GM23338 (cell line): ENCODE results near the gene ACOT13. TPM values are rescaled to one million over a fixed set of nuclear protein-coding genes. Genes with fewer than 3 reads are reported as not detected.

Experiments used
- ATAC-seq: fragments of 200-7000 bp; cut with Tn5 transposase; 3 replicates; pipeline ENCODE4 v1.9.1; 2020
- DNase-seq: peaks from one replicate; pipeline ENCODE4 v3.0.0-alpha.2; 2015; ENCODE audit warnings: low spot score
- H2AFZ ChIP-seq: fragments of 200-600 bp; sonication (generic); 2 replicates; pipeline ENCODE4 v1.8.0; 2016; ENCODE audit warnings: antibody characterized with exemption, mild to moderate bottlenecking, moderate library complexity
- H3F3A ChIP-seq: fragments of 200-600 bp; sonication (generic); replicated peaks from 2 replicates; pipeline ENCODE4 v1.8.0; 2017; ENCODE audit warnings: antibody characterized with exemption, mixed run types, low read depth
- H3K27ac ChIP-seq: fragments of 200-600 bp; sonication (generic); 2 replicates; pipeline ENCODE4 v1.6.1; 2016; ENCODE audit warnings: low read depth
- H3K27me3 ChIP-seq: fragments of 200-600 bp; sonication (generic); 2 replicates; pipeline ENCODE4 v1.8.0; 2016; ENCODE audit warnings: mild to moderate bottlenecking, mixed run types, moderate library complexity; ENCODE audit not compliant: insufficient read depth
- H3K36me3 ChIP-seq: fragments of 200-600 bp; sonication (generic); 2 replicates; pipeline ENCODE4 v1.8.0; 2016; ENCODE audit warnings: mild to moderate bottlenecking; ENCODE audit not compliant: insufficient read depth
- H3K4me1 ChIP-seq: fragments of 200-600 bp; sonication (generic); 2 replicates; pipeline ENCODE4 v1.8.0; 2016; ENCODE audit warnings: mild to moderate bottlenecking, moderate library complexity; ENCODE audit not compliant: insufficient read depth
- H3K4me2 ChIP-seq: fragments of 200-600 bp; sonication (generic); 2 replicates; pipeline ENCODE4 v1.7.1; 2017; ENCODE audit warnings: mixed run types
- H3K4me3 ChIP-seq: fragments of 200-600 bp; sonication (generic); 2 replicates; pipeline ENCODE4 v1.6.1; 2016; ENCODE audit warnings: mixed run types
- H3K79me2 ChIP-seq: fragments of 200-600 bp; sonication (generic); replicated peaks from 2 replicates; pipeline ENCODE4 v1.8.0; 2017; ENCODE audit warnings: mild to moderate bottlenecking; ENCODE audit not compliant: insufficient read depth
- H3K9me2 ChIP-seq: fragments of 200-600 bp; sonication (generic); 2 replicates; pipeline ENCODE4 v1.8.0; 2017; ENCODE audit not compliant: insufficient read depth
- H4K20me1 ChIP-seq: fragments of 200-600 bp; sonication (generic); replicated peaks from 2 replicates; pipeline ENCODE4 v1.8.0; 2017; ENCODE audit warnings: mild to moderate bottlenecking; ENCODE audit not compliant: insufficient read depth
- H3K27ac Mint-ChIP-seq: 2 replicates; pipeline ENCODE4 v1.8.0; 2020; ENCODE audit warnings: inconsistent platforms, mild to moderate bottlenecking, moderate library complexity, mixed read lengths
- H3K27me3 Mint-ChIP-seq: 3 replicates; pipeline ENCODE4 v1.8.0; 2022; ENCODE audit warnings: low read depth, mild to moderate bottlenecking, moderate library complexity, mixed read lengths, inconsistent platforms; ENCODE audit not compliant: insufficient read depth, poor library complexity
- H3K36me3 Mint-ChIP-seq: 3 replicates; pipeline ENCODE4 v1.8.0; 2021; ENCODE audit warnings: low read depth, mild to moderate bottlenecking, inconsistent platforms, moderate library complexity, mixed read lengths
- H3K4me1 Mint-ChIP-seq: 3 replicates; pipeline ENCODE4 v1.8.0; 2020; ENCODE audit warnings: mild to moderate bottlenecking, inconsistent platforms, mixed read lengths
- H3K4me3 Mint-ChIP-seq: 3 replicates; pipeline ENCODE4 v1.8.0; 2021; ENCODE audit warnings: moderate library complexity, mild to moderate bottlenecking, inconsistent platforms, mixed read lengths
- H3K9me3 Mint-ChIP-seq: 3 replicates; pipeline ENCODE4 v1.8.0; 2020; ENCODE audit warnings: moderate library complexity, mild to moderate bottlenecking, inconsistent platforms, mixed read lengths
- CREB1 ChIP-seq: fragments of 250-450 bp; sonication (Bioruptor Pico); IDR thresholded peaks from 2 replicates; pipeline ENCODE4 v1.5.0; 2020; ENCODE audit warnings: low read depth, mild to moderate bottlenecking, moderate library complexity
- EZH2 ChIP-seq: fragments of 200-600 bp; sonication (generic); IDR thresholded peaks from one replicate; pipeline ENCODE4 v1.8.0; 2017; ENCODE audit warnings: antibody characterized with exemption, mild to moderate bottlenecking, low read depth; ENCODE audit not compliant: unreplicated experiment
- EZH2phosphoT487 ChIP-seq: fragments of 200-600 bp; sonication (generic); IDR thresholded peaks from one replicate; pipeline ENCODE4 v1.8.1; 2018; ENCODE audit warnings: antibody characterized with exemption; ENCODE audit not compliant: unreplicated experiment
- JUNB ChIP-seq: IDR thresholded peaks from one replicate; pipeline ENCODE4 v1.6.1; 2016; ENCODE audit warnings: antibody characterized with exemption; ENCODE audit not compliant: unreplicated experiment
- NANOG ChIP-seq: IDR thresholded peaks from 2 replicates; pipeline ENCODE4 v1.6.1; 2016; ENCODE audit warnings: antibody characterized with exemption, borderline replicate concordance
- POLR2AphosphoS5 ChIP-seq: IDR thresholded peaks from 2 replicates; pipeline ENCODE4 v1.6.1; 2016; ENCODE audit warnings: antibody characterized with exemption, low read depth
- STAT1 ChIP-seq: IDR thresholded peaks from one replicate; pipeline ENCODE4 v1.6.1; 2016; ENCODE audit warnings: antibody characterized with exemption; ENCODE audit not compliant: unreplicated experiment
- ZNF114 ChIP-seq: fragments of 250-450 bp; sonication (Bioruptor Pico); IDR thresholded peaks from 2 replicates; pipeline ENCODE4 v1.5.0; 2020; ENCODE audit warnings: mild to moderate bottlenecking, moderate library complexity
- ZNF331 ChIP-seq: fragments of 250-450 bp; sonication (Bioruptor Pico); IDR thresholded peaks from 2 replicates; pipeline ENCODE4 v1.5.0; 2020; ENCODE audit warnings: low read depth, mild to moderate bottlenecking, moderate library complexity
- polyA plus RNA-seq: library from polyadenylated mRNA; unstranded; fragments of >200 nt; fragmentation: Nextera tagmentation; extraction: Ambion mirVana; gene quantifications from 2 replicates; pipeline ENCODE4 v1.2.1, GENCODE V29; 2016
- total RNA-seq: library from RNA; depleted of rRNA; stranded (reverse); fragments of >200 nt; shearing (Covaris generic); gene quantifications from 2 replicates; pipeline ENCODE4 v1.2.3, GENCODE V29; 2014
- TF ChIP-seq, protein P1 (sequence below): IDR thresholded peaks from 2 replicates; pipeline ENCODE4 v1.6.1; 2016; ENCODE audit warnings: antibody characterized with exemption
- TF ChIP-seq, protein P2 (sequence below), 2 experiments: fragments of 200-600 bp in 1 of 2; sonication (generic) in 1 of 2; conservative IDR thresholded peaks; 2 replicates each; pipeline versions ENCODE4 v1.5.1 to v1.6.1; 2016 to 2017; ENCODE audit warnings: antibody characterized with exemption in 2 of 2, low read depth in 2 of 2, mild to moderate bottlenecking in 2 of 2, moderate library complexity in 1 of 2
- TF ChIP-seq, protein P3 (sequence below): IDR thresholded peaks from one replicate; pipeline ENCODE4 v1.6.1; 2018; ENCODE audit warnings: antibody characterized with exemption; ENCODE audit not compliant: unreplicated experiment
- TF ChIP-seq, protein P4 (sequence below): fragments of 250-450 bp; sonication (Bioruptor Pico); IDR thresholded peaks from 2 replicates; pipeline ENCODE4 v1.5.0; 2020; ENCODE audit warnings: mild to moderate bottlenecking, moderate library complexity

Gene ACOT13
- total and polyA plus RNA-seq, 2 experiments from 2014 or later = 17.8 to 175 TPM

DNA sequence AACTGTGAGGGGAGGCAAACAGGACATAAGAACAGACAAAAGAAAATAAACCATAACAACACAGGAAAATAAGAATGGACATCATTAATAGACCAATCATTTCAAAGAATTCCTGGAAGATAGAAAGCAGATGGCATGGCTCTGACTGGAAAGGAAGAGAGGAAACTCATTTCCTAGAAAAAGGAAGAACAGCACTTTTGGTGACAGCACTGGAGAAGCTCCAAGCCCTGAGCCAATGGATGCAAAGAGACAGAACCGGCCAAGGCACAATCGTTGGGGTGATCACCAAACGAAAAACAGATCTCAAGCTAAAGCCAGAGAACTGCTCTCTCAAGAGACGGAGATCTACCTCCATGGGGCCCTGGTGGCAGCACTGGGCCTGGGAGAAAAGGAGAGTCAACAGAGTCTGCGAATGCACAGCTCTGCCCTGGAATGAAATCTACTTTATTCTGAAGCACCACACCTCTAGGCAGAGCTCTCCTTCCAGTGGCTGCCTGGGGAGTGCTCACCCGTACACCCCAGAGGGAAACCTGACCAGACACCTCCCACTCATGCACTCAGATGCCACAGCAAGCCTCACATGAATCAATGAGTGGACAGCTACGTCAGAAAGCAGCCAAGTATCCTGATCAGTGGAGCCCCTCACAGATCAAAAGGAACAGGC is 45.1 kb upstream of the ACOT13 start:
- Histone ChIP-seq H3K9me2 (no peaks in the 10 kb centered on the region), H3K27me3 (no peaks in the 10 kb centered on the region), H2AFZ (peak overlapping the region; percentile 70; the same call in 1 of the 2 replicates), H3K79me2 (no peaks in the 10 kb centered on the region), H3K27ac (no peak overlapping the region), H3K4me1 (peaks cover 9% of the 10 kb centered on the region; the same call in 1 of the 2 replicates), H3F3A (no peaks in the 10 kb centered on the region), H3K4me2 (no peak overlapping the region), H4K20me1 (no peaks in the 10 kb centered on the region), H3K4me3 (no peak overlapping the region), H3K36me3 (no peaks in the 10 kb centered on the region)
- Mint-ChIP-seq H3K27ac (no peak overlapping the region), H3K36me3 (no peaks in the 10 kb centered on the region), H3K9me3 (no peaks in the 10 kb centered on the region), H3K4me3 (no peak overlapping the region), H3K27me3 (no peaks in the 10 kb centered on the region), H3K4me1 (peaks cover 17% of the 10 kb centered on the region)
- peak; percentile 59 for ATAC-seq
- DNase-seq = no peak
- TF ChIP-seq, protein P1, sequence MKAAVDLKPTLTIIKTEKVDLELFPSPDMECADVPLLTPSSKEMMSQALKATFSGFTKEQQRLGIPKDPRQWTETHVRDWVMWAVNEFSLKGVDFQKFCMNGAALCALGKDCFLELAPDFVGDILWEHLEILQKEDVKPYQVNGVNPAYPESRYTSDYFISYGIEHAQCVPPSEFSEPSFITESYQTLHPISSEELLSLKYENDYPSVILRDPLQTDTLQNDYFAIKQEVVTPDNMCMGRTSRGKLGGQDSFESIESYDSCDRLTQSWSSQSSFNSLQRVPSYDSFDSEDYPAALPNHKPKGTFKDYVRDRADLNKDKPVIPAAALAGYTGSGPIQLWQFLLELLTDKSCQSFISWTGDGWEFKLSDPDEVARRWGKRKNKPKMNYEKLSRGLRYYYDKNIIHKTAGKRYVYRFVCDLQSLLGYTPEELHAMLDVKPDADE = no peak
- TF ChIP-seq NANOG (no peak), ZNF331 (CRISPR knock-in tag) (no peak), EZH2 (no peak), STAT1 (no peak), ZNF114 (CRISPR knock-in tag) (no peak), JUNB (no peak), EZH2phosphoT487 (no peak), CREB1 (no peak), POLR2AphosphoS5 (no peak)
- TF ChIP-seq, protein P2, sequence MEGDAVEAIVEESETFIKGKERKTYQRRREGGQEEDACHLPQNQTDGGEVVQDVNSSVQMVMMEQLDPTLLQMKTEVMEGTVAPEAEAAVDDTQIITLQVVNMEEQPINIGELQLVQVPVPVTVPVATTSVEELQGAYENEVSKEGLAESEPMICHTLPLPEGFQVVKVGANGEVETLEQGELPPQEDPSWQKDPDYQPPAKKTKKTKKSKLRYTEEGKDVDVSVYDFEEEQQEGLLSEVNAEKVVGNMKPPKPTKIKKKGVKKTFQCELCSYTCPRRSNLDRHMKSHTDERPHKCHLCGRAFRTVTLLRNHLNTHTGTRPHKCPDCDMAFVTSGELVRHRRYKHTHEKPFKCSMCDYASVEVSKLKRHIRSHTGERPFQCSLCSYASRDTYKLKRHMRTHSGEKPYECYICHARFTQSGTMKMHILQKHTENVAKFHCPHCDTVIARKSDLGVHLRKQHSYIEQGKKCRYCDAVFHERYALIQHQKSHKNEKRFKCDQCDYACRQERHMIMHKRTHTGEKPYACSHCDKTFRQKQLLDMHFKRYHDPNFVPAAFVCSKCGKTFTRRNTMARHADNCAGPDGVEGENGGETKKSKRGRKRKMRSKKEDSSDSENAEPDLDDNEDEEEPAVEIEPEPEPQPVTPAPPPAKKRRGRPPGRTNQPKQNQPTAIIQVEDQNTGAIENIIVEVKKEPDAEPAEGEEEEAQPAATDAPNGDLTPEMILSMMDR (conservative IDR thresholded peaks at IDR 0.05; ENCODE audit: low read depth in 2 of 2) = no peak
- TF ChIP-seq, protein P3, sequence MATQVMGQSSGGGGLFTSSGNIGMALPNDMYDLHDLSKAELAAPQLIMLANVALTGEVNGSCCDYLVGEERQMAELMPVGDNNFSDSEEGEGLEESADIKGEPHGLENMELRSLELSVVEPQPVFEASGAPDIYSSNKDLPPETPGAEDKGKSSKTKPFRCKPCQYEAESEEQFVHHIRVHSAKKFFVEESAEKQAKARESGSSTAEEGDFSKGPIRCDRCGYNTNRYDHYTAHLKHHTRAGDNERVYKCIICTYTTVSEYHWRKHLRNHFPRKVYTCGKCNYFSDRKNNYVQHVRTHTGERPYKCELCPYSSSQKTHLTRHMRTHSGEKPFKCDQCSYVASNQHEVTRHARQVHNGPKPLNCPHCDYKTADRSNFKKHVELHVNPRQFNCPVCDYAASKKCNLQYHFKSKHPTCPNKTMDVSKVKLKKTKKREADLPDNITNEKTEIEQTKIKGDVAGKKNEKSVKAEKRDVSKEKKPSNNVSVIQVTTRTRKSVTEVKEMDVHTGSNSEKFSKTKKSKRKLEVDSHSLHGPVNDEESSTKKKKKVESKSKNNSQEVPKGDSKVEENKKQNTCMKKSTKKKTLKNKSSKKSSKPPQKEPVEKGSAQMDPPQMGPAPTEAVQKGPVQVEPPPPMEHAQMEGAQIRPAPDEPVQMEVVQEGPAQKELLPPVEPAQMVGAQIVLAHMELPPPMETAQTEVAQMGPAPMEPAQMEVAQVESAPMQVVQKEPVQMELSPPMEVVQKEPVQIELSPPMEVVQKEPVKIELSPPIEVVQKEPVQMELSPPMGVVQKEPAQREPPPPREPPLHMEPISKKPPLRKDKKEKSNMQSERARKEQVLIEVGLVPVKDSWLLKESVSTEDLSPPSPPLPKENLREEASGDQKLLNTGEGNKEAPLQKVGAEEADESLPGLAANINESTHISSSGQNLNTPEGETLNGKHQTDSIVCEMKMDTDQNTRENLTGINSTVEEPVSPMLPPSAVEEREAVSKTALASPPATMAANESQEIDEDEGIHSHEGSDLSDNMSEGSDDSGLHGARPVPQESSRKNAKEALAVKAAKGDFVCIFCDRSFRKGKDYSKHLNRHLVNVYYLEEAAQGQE = no peak
- TF ChIP-seq, protein P4, sequence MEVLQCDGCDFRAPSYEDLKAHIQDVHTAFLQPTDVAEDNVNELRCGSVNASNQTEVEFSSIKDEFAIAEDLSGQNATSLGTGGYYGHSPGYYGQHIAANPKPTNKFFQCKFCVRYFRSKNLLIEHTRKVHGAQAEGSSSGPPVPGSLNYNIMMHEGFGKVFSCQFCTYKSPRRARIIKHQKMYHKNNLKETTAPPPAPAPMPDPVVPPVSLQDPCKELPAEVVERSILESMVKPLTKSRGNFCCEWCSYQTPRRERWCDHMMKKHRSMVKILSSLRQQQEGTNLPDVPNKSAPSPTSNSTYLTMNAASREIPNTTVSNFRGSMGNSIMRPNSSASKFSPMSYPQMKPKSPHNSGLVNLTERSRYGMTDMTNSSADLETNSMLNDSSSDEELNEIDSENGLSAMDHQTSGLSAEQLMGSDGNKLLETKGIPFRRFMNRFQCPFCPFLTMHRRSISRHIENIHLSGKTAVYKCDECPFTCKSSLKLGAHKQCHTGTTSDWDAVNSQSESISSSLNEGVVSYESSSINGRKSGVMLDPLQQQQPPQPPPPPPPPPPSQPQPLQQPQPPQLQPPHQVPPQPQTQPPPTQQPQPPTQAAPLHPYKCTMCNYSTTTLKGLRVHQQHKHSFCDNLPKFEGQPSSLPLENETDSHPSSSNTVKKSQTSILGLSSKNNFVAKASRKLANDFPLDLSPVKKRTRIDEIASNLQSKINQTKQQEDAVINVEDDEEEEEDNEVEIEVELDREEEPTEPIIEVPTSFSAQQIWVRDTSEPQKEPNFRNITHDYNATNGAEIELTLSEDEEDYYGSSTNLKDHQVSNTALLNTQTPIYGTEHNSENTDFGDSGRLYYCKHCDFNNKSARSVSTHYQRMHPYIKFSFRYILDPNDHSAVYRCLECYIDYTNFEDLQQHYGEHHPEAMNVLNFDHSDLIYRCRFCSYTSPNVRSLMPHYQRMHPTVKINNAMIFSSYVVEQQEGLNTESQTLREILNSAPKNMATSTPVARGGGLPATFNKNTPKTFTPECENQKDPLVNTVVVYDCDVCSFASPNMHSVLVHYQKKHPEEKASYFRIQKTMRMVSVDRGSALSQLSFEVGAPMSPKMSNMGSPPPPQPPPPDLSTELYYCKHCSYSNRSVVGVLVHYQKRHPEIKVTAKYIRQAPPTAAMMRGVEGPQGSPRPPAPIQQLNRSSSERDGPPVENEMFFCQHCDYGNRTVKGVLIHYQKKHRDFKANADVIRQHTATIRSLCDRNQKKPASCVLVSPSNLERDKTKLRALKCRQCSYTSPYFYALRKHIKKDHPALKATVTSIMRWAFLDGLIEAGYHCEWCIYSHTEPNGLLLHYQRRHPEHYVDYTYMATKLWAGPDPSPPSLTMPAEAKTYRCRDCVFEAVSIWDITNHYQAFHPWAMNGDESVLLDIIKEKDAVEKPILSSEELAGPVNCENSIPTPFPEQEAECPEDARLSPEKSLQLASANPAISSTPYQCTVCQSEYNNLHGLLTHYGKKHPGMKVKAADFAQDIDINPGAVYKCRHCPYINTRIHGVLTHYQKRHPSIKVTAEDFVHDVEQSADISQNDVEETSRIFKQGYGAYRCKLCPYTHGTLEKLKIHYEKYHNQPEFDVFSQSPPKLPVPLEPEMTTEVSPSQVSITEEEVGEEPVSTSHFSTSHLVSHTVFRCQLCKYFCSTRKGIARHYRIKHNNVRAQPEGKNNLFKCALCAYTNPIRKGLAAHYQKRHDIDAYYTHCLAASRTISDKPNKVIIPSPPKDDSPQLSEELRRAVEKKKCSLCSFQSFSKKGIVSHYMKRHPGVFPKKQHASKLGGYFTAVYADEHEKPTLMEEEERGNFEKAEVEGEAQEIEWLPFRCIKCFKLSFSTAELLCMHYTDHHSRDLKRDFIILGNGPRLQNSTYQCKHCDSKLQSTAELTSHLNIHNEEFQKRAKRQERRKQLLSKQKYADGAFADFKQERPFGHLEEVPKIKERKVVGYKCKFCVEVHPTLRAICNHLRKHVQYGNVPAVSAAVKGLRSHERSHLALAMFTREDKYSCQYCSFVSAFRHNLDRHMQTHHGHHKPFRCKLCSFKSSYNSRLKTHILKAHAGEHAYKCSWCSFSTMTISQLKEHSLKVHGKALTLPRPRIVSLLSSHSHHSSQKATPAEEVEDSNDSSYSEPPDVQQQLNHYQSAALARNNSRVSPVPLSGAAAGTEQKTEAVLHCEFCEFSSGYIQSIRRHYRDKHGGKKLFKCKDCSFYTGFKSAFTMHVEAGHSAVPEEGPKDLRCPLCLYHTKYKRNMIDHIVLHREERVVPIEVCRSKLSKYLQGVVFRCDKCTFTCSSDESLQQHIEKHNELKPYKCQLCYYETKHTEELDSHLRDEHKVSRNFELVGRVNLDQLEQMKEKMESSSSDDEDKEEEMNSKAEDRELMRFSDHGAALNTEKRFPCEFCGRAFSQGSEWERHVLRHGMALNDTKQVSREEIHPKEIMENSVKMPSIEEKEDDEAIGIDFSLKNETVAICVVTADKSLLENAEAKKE (CRISPR knock-in tag) = no peak
